GM21447 (cell line): Measurements from ENCODE around the gene IRF2BP2.
"Not testable (repeated sequence)": the region's sequence is repeated elsewhere in the genome, so short reads cannot be mapped to it uniquely, and the experiment has no call there.

Source experiments
- ATAC-seq: cut with Tn5 transposase; IDR thresholded peaks from one replicate; pipeline ENCODE4 v1.9.1; 2021; ENCODE audit not compliant: unreplicated experiment

IRF2BP2 gene

GRCh38 chr1:234602334-234603220, 7.4 kb downstream of the IRF2BP2 start:
- ATAC-seq: no peak

- no peak for ATAC-seq
These were observed 8.5 kb downstream of the IRF2BP2 start for GRCh38 chr1:234601301-234602017.

GRCh38 chr1:234600418-234601281, 9.3 kb downstream of the IRF2BP2 start:
- ATAC-seq: no peak

DNA sequence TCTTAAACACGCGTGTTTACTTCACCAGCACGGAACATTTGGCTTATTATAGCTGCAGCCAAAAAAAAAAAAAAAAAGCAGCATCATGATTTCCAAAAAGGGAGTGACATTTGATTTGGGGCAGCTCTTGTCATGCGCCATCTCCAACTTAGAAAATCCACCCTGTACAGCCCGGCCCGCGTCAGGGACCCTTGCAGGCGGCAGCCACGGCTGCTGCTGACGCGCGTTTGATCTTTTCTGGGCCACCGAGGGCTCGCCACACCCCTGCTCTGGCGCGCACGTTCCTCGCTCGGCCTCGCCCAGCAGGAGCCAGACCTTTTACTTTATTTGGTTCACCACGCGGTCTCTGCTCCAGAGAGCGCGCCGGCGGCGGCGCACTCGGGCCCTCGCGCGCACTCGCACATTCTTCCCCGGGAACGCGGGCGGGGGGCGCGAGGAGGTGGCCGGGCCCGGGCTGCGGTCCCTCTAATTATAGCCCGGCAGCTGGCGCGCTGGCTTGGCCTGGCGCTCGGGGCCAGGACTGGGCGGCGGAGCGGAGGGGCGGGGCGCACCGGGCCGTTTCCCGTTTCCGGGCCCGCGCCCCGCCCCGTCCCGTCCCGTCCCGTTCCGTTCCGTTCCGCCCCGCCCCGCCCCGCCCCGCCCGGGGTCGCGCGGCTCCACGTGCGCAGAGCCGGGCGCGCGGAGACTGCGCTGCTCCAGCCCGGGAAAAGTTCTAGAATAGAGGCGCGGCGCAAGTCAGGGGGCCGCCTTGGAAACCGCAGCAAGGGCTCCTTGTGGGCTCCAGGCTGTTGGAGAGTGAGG, 10.2 kb downstream of the IRF2BP2 start:
- peak; percentile 60 for ATAC-seq

DNA sequence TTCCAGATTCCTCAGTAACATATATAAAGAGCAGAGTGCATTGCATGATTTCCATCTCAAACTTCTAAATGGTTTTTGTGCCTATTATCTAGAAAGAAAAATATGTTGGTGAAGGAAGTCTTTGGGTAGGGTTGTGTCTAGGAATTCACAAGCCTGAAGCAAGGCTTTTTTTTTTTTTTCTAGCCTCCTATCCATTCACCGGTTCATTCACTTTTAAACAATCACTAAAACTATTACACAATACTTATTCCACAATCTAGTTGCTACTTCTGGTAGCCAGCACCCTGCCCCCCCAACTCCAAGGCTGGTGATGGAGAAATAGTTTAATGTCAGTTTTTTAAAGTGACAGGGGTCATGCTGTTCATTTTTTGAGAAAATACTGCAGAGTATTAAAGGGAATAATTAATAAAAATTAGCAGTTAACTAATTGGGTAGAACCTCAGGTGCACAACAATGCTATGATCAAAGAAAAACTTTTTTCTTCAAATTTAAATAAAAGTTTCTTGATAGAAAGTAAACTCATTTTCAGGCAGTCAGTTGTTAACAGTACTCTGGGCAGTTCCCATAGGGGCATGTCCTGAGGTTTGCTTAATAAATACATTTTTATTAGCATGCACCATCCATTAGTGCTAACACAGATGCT, 10.9 kb downstream of the IRF2BP2 start:
- ATAC-seq: no peak

GRCh38 chr1:234597894-234598293, 12.1 kb downstream of the IRF2BP2 start:
- no peak for ATAC-seq

DNA sequence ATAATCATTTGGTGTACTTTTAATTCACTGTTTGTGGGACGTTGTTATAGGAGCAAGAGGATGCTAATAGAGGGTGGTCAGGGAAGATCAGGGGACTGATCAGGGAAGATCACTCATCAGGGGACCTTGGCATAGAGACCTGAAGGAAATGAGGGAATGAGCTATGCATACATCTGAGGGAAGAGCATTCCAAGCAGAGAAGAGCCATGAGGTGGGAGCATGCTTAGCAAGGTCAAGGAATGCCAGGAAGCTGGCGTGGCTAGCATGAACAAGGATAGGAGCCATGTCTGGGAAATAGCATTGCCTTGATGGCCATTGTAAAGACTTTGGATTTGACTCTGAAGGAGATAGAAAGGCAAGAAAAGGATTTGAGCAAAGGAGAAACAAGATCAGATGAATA, 14.1 kb downstream of the IRF2BP2 start:
- no peak for ATAC-seq

DNA sequence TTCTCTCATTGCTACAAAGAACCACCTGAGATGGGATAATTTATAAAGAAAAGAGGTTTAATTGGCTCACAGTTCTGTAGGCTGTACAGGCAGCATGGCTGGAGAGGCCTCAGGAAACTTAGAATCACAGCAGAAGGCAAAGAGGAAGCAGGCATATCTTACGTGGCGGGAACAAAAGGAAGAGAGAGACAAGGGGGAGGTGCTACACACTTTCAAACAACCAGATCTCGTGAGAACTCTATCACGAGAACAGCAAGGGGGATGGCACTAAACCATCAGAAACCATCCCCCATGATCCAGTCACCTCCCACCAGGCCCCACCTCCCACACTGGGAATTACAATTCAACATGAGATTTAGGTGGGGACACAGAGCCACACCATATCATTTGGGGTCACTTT, 15.4 kb downstream of the IRF2BP2 start:
- not testable (repeated sequence) for ATAC-seq

DNA sequence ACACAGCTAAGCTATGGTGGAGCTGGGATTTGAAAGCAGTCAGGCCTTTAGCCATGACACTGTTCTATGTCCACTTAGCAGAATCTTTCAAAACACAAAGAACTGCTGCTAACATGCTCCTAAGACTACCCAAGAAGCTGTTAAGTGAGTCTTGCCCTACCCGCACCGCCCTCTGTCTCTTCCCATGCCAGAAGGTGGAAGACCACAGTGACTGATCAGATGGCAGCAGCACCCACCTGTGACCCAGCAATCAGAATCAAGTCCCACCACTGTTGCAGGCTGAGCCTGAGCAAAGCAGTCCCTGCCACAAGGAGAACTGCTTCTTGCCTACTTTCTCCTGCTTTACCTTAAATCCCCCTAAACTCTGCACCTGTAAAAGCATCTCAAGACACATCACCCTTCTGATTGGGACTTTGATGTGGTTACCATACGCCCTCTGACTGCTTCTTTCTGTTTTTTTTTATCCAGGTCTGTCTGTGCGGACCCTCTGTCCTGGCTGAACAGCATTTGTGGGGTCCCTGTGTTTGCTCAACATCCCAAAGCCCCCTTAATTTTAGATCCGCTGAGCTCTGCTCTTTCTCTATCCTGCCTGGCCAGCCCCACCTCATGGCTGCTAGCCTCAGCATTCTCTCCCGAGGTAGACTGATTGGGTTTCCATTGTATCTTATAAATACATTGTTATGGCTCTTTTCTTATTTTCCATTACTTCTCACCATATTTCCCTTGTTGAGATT, 16.0 kb downstream of the IRF2BP2 start:
- ATAC-seq: no peak

DNA sequence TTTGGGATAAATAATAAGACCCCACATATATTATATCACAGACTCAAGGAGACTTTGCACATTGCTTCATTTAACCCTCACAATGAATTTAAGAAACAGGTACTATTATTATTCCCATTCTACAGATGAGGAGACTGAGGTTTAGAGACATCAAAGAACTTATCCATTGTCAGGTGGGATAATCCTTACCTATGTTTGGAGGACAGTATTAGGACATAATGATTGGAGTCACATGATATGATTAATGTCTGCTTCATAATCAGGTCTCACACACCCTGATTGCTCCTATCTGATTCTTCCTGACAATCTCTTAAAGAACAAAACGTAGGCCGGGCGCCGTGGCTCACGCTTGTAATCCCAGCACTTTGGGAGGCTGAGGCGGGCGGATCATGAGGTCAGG, 16.9 kb downstream of the IRF2BP2 start:
- no peak for ATAC-seq

- ATAC-seq: no peak
These were observed 17.7 kb downstream of the IRF2BP2 start for GRCh38 chr1:234592240-234592639.

DNA sequence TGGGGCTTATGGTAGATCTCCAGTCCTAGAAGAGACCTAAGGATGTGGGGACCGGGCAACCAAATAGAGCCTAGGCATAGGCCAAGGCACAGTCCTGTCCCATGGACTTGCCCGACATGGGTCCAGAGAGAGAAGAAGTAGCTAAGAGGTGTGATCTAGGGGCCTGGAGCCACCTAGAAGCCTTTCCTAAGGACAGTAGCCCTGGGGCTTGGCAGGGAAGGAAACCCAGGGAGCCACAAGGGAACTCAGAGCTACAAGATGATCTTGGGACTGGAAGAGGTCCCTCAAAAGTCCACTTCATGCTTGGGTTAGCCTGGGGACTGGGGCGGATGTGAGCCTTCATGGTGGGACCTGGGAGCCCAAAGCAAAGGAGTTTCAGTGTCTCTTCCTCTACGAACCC, 18.8 kb downstream of the IRF2BP2 start:
- ATAC-seq: no peak

- no peak for ATAC-seq
These were observed 19.9 kb downstream of the IRF2BP2 start for GRCh38 chr1:234589854-234590620.

GRCh38 chr1:234589064-234589800, 20.7 kb downstream of the IRF2BP2 start:
- ATAC-seq: no peak

GRCh38 chr1:234588386-234588785, 21.6 kb downstream of the IRF2BP2 start:
- no peak for ATAC-seq

GRCh38 chr1:234586892-234587485, 23.0 kb downstream of the IRF2BP2 start:
- ATAC-seq: no peak

DNA sequence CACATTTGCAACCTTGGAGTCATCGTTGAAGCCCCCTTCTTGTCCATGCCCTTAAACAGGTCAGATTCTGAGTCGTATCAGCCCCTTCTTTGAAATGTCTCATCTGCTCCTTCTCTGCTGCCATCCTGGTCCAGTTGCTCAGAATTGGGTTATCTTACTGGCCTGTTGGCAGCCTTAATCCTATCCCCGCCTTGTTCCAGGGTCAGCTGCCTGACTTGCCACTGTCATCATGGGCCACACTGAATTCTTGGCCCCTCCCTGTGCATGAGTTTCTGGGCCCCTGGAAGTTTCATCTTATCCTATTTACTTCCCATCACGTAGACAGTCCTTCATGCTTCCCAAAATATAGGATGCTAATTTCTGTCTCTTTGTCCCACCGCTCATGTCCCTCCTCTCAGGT, 23.7 kb downstream of the IRF2BP2 start:
- no peak for ATAC-seq
